Measurements from ENCODE around the gene NPTN. TPM values are rescaled to one million over a fixed set of nuclear protein-coding genes. Genes with fewer than 3 reads are reported as not detected.

NPTN gene
- total and polyA plus RNA-seq, 9 of the 15 experiments (the other 6 are each of a cell fraction or from before 2014, with no cell fraction given) = 9.6 to 48.5 (median 21.7) TPM

DNA sequence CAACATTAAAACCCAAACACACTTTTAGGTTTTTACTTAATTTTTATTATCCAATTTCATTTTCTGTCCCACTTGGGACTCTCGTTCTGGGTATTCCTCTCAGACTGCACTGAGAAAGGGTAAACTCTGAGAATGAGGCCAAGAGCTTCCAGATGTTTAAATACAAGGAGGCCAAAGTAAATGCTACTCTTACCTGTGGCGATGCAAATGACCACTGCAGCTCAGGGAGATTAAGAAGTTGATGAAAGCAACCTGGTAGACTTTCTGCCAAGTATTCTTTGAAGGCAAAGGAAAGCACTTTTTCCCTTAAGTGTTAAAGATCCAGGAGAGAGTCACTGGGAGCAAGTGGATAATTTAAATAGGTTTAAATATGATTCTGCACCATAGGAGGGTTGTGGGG, 39.1 kb downstream of the NPTN start:
- H3K9ac ChIP-seq (ENCODE audit: insufficient read depth in 1 of 2, low read depth in 2 of 2, low read length in 2 of 2) = no peak overlapping the region
- in situ Hi-C loops (cut with MboI) = no loop called here
- peaks cover 33% of the 10 kb centered on the region for H4K20me1 ChIP-seq (replicated peaks; ENCODE audit: control insufficient read depth, insufficient read depth, low read length)
- H3K36me3 ChIP-seq (ENCODE audit: control insufficient read depth, insufficient read depth, low read length) = peaks cover 24% of the 10 kb centered on the region; the same call in 2 of the 3 replicates
- DNase-seq (ENCODE audit: extremely low read depth in 1 of 4, low spot score in 3 of 4) (no peak), ATAC-seq (no peak), FAIRE-seq (no peak)
- 52% methylated on average over 2 of the region's 2 CpGs for WGBS (ENCODE audit: insufficient coverage, low coverage, missing lambda C conversion rate)
- H3K79me2 ChIP-seq (ENCODE audit: control insufficient read depth, insufficient read depth, low read length) = peaks cover 59% of the 10 kb centered on the region
- peaks cover 12 to 33% of the 10 kb centered on the region in 2 experiments for H3K4me1 ChIP-seq (replicated peaks in 1 of 2; ENCODE audit: control insufficient read depth in 2 of 2, insufficient read depth in 2 of 2, low read length in 2 of 2)
- H3K27ac ChIP-seq (ENCODE audit: extremely low read depth, low read depth, low read length) = no peak overlapping the region
- BruUV-seq (replicated peaks) = no TSS peak
- H3K27me3 ChIP-seq (ENCODE audit: control insufficient read depth in 2 of 2, insufficient read depth in 2 of 2, low read length in 2 of 2) = no peaks in the 10 kb centered on the region
- H3K4me3 ChIP-seq = no peak overlapping the region
- intact Hi-C loops (cut with micrococcal nuclease) = loop anchor here (5.0 kb wide), 1 partner anchor 43 kb away; no protein-coding TSS in a partner anchor
- ChIA-PET POLR2A (interaction anchor here (0.7 to 2.2 kb wide), 3 partner anchors 7 to 907 kb away, joined by 3 to 5 read pairs (median 3); no protein-coding TSS in a partner anchor), CTCF (ENCODE audit: low intra/inter-chr PET ratio) (no interaction called here)
- H3K9me3 ChIP-seq (replicated peaks; ENCODE audit: control insufficient read depth, insufficient read depth, low read depth, low read length) = no peaks in the 10 kb centered on the region
- no peak overlapping the region for H2AFZ ChIP-seq (ENCODE audit: low read depth, low read length)
- H3K4me2 ChIP-seq (ENCODE audit: insufficient read depth, low read length) = no peak overlapping the region
- no peak for TF ChIP-seq ELF1 (tag; IDR thresholded peaks at IDR 0.05)
- TF ChIP-seq KDM5B (IDR thresholded peaks at IDR 0.05; ENCODE audit: insufficient replicate concordance, low read depth, low read length) = no peak
- TF ChIP-seq, protein P1, sequence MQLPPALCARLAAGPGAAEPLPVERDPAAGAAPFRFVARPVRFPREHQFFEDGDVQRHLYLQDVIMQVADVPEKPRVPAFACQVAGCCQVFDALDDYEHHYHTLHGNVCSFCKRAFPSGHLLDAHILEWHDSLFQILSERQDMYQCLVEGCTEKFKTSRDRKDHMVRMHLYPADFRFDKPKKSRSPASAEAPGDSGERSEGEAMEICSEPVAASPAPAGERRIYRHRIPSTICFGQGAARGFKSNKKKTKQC (CRISPR knock-in tag; IDR thresholded peaks at IDR 0.05) = no peak
- TF ChIP-seq ZNF766 (CRISPR knock-in tag; conservative IDR thresholded peaks at IDR 0.05) = no peak
- no peak for TF ChIP-seq ZNF77 (CRISPR knock-in tag; IDR thresholded peaks at IDR 0.05)
- TF ChIP-seq, protein P2, sequence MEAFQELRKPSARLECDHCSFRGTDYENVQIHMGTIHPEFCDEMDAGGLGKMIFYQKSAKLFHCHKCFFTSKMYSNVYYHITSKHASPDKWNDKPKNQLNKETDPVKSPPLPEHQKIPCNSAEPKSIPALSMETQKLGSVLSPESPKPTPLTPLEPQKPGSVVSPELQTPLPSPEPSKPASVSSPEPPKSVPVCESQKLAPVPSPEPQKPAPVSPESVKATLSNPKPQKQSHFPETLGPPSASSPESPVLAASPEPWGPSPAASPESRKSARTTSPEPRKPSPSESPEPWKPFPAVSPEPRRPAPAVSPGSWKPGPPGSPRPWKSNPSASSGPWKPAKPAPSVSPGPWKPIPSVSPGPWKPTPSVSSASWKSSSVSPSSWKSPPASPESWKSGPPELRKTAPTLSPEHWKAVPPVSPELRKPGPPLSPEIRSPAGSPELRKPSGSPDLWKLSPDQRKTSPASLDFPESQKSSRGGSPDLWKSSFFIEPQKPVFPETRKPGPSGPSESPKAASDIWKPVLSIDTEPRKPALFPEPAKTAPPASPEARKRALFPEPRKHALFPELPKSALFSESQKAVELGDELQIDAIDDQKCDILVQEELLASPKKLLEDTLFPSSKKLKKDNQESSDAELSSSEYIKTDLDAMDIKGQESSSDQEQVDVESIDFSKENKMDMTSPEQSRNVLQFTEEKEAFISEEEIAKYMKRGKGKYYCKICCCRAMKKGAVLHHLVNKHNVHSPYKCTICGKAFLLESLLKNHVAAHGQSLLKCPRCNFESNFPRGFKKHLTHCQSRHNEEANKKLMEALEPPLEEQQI (IDR thresholded peaks at IDR 0.05) = no peak
- TF ChIP-seq BRD4 (IDR thresholded peaks at IDR 0.05) = no peak
- no peak for TF ChIP-seq EWSR1 (IDR thresholded peaks at IDR 0.05; ENCODE audit: borderline replicate concordance, low read depth, partially characterized antibody)
- no peak for TF ChIP-seq FOXJ3 (CRISPR knock-in tag; IDR thresholded peaks at IDR 0.05)
- no peak for TF ChIP-seq ZKSCAN3 (CRISPR knock-in tag; IDR thresholded peaks at IDR 0.05)
- TF ChIP-seq, protein P3, sequence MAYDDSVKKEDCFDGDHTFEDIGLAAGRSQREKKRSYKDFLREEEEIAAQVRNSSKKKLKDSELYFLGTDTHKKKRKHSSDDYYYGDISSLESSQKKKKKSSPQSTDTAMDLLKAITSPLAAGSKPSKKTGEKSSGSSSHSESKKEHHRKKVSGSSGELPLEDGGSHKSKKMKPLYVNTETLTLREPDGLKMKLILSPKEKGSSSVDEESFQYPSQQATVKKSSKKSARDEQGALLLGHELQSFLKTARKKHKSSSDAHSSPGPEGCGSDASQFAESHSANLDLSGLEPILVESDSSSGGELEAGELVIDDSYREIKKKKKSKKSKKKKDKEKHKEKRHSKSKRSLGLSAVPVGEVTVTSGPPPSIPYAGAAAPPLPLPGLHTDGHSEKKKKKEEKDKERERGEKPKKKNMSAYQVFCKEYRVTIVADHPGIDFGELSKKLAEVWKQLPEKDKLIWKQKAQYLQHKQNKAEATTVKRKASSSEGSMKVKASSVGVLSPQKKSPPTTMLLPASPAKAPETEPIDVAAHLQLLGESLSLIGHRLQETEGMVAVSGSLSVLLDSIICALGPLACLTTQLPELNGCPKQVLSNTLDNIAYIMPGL (CRISPR knock-in tag; IDR thresholded peaks at IDR 0.05) = no peak
- TF ChIP-seq POLR2A (conservative IDR thresholded peaks at IDR 0.05) = no peak
- TF ChIP-seq, protein P4, sequence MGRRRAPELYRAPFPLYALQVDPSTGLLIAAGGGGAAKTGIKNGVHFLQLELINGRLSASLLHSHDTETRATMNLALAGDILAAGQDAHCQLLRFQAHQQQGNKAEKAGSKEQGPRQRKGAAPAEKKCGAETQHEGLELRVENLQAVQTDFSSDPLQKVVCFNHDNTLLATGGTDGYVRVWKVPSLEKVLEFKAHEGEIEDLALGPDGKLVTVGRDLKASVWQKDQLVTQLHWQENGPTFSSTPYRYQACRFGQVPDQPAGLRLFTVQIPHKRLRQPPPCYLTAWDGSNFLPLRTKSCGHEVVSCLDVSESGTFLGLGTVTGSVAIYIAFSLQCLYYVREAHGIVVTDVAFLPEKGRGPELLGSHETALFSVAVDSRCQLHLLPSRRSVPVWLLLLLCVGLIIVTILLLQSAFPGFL (CRISPR knock-in tag; IDR thresholded peaks at IDR 0.05) = no peak
- no peaks in the 10 kb centered on the region for H3K9me1 ChIP-seq (ENCODE audit: control insufficient read depth, insufficient read depth, low read length)
